Body of pancreas (tissue), 4 donors: ENCODE measurements around the gene HIGD1C.

Experiments used
- POLR2A ChIP-seq, 3 donors: fragments of 450-650 bp; IDR thresholded peaks; one replicate each; pipeline ENCODE4 v1.6.1; 2016; ENCODE audit warnings: antibody characterized with exemption in 3 of 3, mild to moderate bottlenecking in 2 of 3
- TF ChIP-seq, protein P1 (sequence below), 7 experiments: fragments of 450-650 bp in 4 of 7; fragments of 200-600 bp in 3 of 7; sonication (generic) in 3 of 7; IDR thresholded peaks; one replicate each; pipeline ENCODE4 v1.5.1; 2016 to 2019; ENCODE audit warnings: antibody characterized with exemption in 7 of 7

GRCh38 chr12:50961708-50962107 is 9.4 kb downstream of the HIGD1C start:
- TF ChIP-seq POLR2A (IDR thresholded peaks at IDR 0.05), result no peak
- TF ChIP-seq, protein P1, sequence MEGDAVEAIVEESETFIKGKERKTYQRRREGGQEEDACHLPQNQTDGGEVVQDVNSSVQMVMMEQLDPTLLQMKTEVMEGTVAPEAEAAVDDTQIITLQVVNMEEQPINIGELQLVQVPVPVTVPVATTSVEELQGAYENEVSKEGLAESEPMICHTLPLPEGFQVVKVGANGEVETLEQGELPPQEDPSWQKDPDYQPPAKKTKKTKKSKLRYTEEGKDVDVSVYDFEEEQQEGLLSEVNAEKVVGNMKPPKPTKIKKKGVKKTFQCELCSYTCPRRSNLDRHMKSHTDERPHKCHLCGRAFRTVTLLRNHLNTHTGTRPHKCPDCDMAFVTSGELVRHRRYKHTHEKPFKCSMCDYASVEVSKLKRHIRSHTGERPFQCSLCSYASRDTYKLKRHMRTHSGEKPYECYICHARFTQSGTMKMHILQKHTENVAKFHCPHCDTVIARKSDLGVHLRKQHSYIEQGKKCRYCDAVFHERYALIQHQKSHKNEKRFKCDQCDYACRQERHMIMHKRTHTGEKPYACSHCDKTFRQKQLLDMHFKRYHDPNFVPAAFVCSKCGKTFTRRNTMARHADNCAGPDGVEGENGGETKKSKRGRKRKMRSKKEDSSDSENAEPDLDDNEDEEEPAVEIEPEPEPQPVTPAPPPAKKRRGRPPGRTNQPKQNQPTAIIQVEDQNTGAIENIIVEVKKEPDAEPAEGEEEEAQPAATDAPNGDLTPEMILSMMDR (IDR thresholded peaks at IDR 0.05), result no peak
